MM.1S (cell line): ENCODE results near the gene COL26A1.

ENCODE experiments used
- DNase-seq: peaks from one replicate; pipeline ENCODE4 v3.0.0-alpha.2; 2015
- H2AFZ ChIP-seq: fragments of 300-600 bp; sonication (generic); 2 replicates; pipeline ENCODE4 v1.6.0; 2016; ENCODE audit warnings: antibody characterized with exemption, low read length
- H3F3A ChIP-seq: fragments of 300-600 bp; sonication (generic); 2 replicates; pipeline ENCODE4 v1.6.1; 2016; ENCODE audit warnings: mild to moderate bottlenecking, antibody characterized with exemption, low read length, moderate library complexity, mixed read lengths; ENCODE audit not compliant: insufficient read depth
- H3K27ac ChIP-seq: fragments of 300-600 bp; sonication (generic); 2 replicates; pipeline ENCODE4 v1.5.1; 2016; ENCODE audit warnings: mild to moderate bottlenecking, low read length
- H3K27me3 ChIP-seq: fragments of 300-600 bp; sonication (generic); replicated peaks from 2 replicates; pipeline ENCODE4 v1.6.0; 2016; ENCODE audit warnings: low read length; ENCODE audit not compliant: insufficient read depth
- H3K36me3 ChIP-seq: fragments of 300-600 bp; sonication (generic); replicated peaks from 2 replicates; pipeline ENCODE4 v1.6.1; 2016; ENCODE audit warnings: mild to moderate bottlenecking, low read length, mixed read lengths; ENCODE audit not compliant: insufficient read depth
- H3K4me1 ChIP-seq: fragments of 300-600 bp; sonication (generic); 2 replicates; pipeline ENCODE4 v1.6.1; 2016; ENCODE audit warnings: low read length, mixed read lengths
- H3K4me2 ChIP-seq: fragments of 300-600 bp; sonication (generic); 2 replicates; pipeline ENCODE4 v1.6.0; 2016; ENCODE audit warnings: low read depth, low read length
- H3K4me3 ChIP-seq: fragments of 300-600 bp; sonication (generic); 2 replicates; pipeline ENCODE4 v1.5.1; 2016; ENCODE audit warnings: low read length, mixed read lengths
- H3K79me2 ChIP-seq: fragments of 300-600 bp; sonication (generic); 2 replicates; pipeline ENCODE4 v1.6.1; 2016; ENCODE audit warnings: mixed run types, low read length, mixed read lengths
- H3K9ac ChIP-seq: fragments of 300-600 bp; sonication (generic); 2 replicates; pipeline ENCODE4 v1.6.1; 2016; ENCODE audit warnings: low read length, mixed read lengths
- H3K9me2 ChIP-seq: fragments of 300-600 bp; sonication (generic); replicated peaks from 2 replicates; pipeline ENCODE4 v1.6.1; 2016; ENCODE audit warnings: mild to moderate bottlenecking, low read length, mixed read lengths; ENCODE audit not compliant: insufficient read depth
- H3K9me3 ChIP-seq: fragments of 300-600 bp; sonication (generic); replicated peaks from 2 replicates; pipeline ENCODE4 v1.6.1; 2016; ENCODE audit warnings: mild to moderate bottlenecking, low read length, mixed read lengths; ENCODE audit not compliant: insufficient read depth
- H4K20me1 ChIP-seq: fragments of 300-600 bp; sonication (generic); 2 replicates; pipeline ENCODE4 v1.6.1; 2016; ENCODE audit warnings: mild to moderate bottlenecking, low read length, moderate library complexity, mixed read lengths; ENCODE audit not compliant: insufficient read depth
- EZH2 ChIP-seq: fragments of 300-600 bp; sonication (generic); optimal IDR thresholded peaks from 2 replicates; pipeline ENCODE3; 2017; ENCODE audit warnings: low read depth, mild to moderate bottlenecking, antibody characterized with exemption, low read length, mixed read lengths
- EZH2phosphoT487 ChIP-seq: fragments of 300-600 bp; sonication (generic); IDR thresholded peaks from 2 replicates; pipeline ENCODE4 v1.6.1; 2018; ENCODE audit warnings: antibody characterized with exemption, low read length
- TF ChIP-seq, protein P1 (sequence below): fragments of 300-600 bp; sonication (generic); IDR thresholded peaks from 2 replicates; pipeline ENCODE4 v1.5.1; 2016; ENCODE audit warnings: antibody characterized with exemption, low read length, mixed read lengths

Gene COL26A1

DNA sequence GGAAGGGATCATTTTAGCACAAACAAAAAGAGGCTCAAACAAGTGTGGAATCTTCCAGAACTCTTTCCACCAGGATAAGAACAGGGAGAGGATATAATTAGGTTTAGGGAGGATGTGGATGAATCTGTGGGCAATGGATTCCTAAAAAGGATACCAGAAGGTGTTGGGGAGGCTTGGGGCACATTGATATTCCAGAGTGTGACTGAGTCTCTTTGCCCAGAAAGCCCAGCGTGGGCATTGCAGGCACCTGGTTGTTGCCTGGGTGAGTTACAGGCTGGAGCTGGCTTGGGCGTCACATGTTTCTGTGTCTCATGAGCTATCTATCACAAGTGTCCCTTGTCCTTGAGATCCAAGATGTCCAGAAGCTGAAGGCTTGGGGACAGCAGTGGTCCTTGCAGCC lies 3.3 kb downstream of the COL26A1 start:
- Histone ChIP-seq H2AFZ (no peak overlapping the region), H3F3A (no peaks in the 10 kb centered on the region), H4K20me1 (no peaks in the 10 kb centered on the region), H3K4me1 (no peaks in the 10 kb centered on the region), H3K9me3 (no peaks in the 10 kb centered on the region), H3K9me2 (no peaks in the 10 kb centered on the region), H3K79me2 (no peaks in the 10 kb centered on the region), H3K9ac (no peak overlapping the region), H3K36me3 (no peaks in the 10 kb centered on the region), H3K27ac (no peak overlapping the region), H3K27me3 (peaks cover 76% of the 10 kb centered on the region), H3K4me3 (no peak overlapping the region), H3K4me2 (no peak overlapping the region)
- DNase-seq: no peak
- no peak for TF ChIP-seq EZH2phosphoT487

DNA sequence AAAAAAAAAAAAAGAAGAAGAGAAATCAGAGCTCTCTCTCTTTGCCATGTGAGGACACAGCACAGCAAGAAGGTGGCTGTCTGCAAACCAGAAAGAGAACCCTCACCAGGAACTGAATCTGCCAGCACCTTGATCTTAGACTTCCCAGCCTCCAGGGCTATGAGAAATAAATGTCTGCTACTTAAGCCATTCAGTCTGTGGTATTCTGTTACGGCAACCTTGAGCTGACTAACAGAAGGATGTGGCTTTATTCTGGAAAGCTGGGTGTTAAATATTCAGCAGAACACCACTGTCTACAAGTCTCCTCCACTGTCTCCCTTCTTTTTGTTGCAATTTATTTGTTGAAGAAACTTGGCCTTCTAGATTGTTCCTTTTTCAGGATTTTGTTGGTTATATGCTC lies 5.0 kb downstream of the COL26A1 start:
- H3K27me3 ChIP-seq: peaks cover 84% of the 10 kb centered on the region
- no peaks in the 10 kb centered on the region for H4K20me1 ChIP-seq
- H3K79me2 ChIP-seq: no peaks in the 10 kb centered on the region
- H3K9me2 ChIP-seq: no peaks in the 10 kb centered on the region
- no peaks in the 10 kb centered on the region for H3K4me1 ChIP-seq
- no peaks in the 10 kb centered on the region for H3F3A ChIP-seq
- no peaks in the 10 kb centered on the region for H3K36me3 ChIP-seq
- H3K27ac ChIP-seq: no peak overlapping the region
- no peaks in the 10 kb centered on the region for H3K9me3 ChIP-seq
- no peak overlapping the region for H3K4me3 ChIP-seq
- no peak overlapping the region for H3K9ac ChIP-seq
- H3K4me2 ChIP-seq: no peak overlapping the region
- TF ChIP-seq EZH2phosphoT487: no peak
- TF ChIP-seq EZH2: no peak
- TF ChIP-seq, protein P1, sequence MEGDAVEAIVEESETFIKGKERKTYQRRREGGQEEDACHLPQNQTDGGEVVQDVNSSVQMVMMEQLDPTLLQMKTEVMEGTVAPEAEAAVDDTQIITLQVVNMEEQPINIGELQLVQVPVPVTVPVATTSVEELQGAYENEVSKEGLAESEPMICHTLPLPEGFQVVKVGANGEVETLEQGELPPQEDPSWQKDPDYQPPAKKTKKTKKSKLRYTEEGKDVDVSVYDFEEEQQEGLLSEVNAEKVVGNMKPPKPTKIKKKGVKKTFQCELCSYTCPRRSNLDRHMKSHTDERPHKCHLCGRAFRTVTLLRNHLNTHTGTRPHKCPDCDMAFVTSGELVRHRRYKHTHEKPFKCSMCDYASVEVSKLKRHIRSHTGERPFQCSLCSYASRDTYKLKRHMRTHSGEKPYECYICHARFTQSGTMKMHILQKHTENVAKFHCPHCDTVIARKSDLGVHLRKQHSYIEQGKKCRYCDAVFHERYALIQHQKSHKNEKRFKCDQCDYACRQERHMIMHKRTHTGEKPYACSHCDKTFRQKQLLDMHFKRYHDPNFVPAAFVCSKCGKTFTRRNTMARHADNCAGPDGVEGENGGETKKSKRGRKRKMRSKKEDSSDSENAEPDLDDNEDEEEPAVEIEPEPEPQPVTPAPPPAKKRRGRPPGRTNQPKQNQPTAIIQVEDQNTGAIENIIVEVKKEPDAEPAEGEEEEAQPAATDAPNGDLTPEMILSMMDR: no peak
- no peak for DNase-seq
- no peak overlapping the region for H2AFZ ChIP-seq

DNA sequence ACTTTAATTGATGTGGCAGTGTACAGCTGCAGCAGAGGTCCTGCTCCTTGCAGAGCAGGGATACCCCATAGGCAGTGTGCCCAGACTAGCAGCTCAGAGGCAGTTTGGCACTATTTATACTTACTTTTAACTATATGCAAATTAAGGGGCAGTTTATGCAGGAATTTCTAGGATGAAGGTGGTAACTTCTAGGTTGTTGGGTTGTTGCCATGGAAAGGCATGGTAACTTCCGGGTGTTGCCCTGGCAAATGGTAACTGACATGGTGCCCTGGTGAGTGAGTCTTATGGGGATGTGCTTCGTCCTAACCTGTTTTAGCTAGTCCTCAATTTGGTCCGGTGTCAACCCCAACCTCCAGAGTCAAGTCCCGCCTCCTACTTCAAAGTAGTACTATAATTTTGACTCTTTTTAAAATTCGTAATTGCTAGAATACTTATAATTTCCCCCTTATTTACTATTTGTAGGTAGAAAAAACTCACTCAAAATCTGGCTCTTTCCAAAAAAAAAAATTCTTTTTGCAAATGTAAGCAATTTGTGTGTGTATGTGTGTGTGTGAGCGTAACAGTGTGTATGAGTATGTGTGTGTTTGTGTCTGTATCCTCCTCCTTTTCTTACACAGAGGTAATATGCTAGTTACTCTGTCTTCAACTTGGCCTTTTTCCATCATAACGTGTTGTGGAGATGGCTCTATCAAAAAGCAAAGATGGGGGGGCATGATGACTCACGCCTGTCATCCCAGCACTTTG lies 5.9 kb downstream of the COL26A1 start:
- Histone ChIP-seq H3K79me2 (no peaks in the 10 kb centered on the region), H3K9ac (no peak overlapping the region), H3K36me3 (no peaks in the 10 kb centered on the region), H3K9me2 (no peaks in the 10 kb centered on the region), H3K9me3 (no peaks in the 10 kb centered on the region), H3K27me3 (peaks cover 91% of the 10 kb centered on the region), H2AFZ (no peak overlapping the region), H3K27ac (no peak overlapping the region), H3K4me2 (no peak overlapping the region), H3F3A (no peaks in the 10 kb centered on the region), H4K20me1 (no peaks in the 10 kb centered on the region), H3K4me1 (no peaks in the 10 kb centered on the region), H3K4me3 (no peak overlapping the region)
- TF ChIP-seq EZH2phosphoT487 (no peak), EZH2 (no peak)
- TF ChIP-seq, protein P1: no peak
- DNase-seq: no peak

DNA sequence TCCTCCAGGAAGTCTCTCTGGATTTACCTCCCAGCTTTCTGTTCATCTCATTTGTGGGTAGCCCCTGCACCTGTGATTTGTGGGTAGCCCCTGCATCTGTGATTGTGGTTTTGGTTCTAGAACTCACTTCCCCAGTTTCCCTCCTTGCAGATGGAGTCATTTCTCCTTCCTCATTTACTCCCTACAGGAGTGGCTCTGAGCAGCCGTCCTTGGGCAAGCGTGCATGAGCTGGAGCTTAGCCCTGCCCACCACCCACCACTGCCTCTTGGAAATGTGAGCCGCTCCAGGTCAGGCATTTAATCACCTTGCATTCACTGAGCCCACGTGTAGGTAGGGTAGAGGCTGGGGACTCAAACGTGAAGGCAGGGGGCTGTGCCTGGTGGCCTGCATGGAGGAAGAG lies 8.2 kb downstream of the COL26A1 start:
- Histone ChIP-seq H3K79me2 (no peaks in the 10 kb centered on the region), H3K27ac (no peak overlapping the region), H3K27me3 (peaks cover 85% of the 10 kb centered on the region), H3F3A (no peaks in the 10 kb centered on the region), H3K4me2 (no peak overlapping the region), H3K9me3 (no peaks in the 10 kb centered on the region), H3K4me3 (no peak overlapping the region), H3K9me2 (no peaks in the 10 kb centered on the region), H3K36me3 (no peaks in the 10 kb centered on the region), H4K20me1 (no peaks in the 10 kb centered on the region), H3K9ac (no peak overlapping the region), H2AFZ (no peak overlapping the region), H3K4me1 (no peaks in the 10 kb centered on the region)
- TF ChIP-seq, protein P1: no peak
- TF ChIP-seq EZH2phosphoT487: no peak
- TF ChIP-seq EZH2: no peak
- no peak for DNase-seq
